ENCODE results near the gene CTIF. TPM values are rescaled to one million over a fixed set of nuclear protein-coding genes. Genes with fewer than 3 reads are reported as not detected.
"Not testable (repeated sequence)": the region's sequence is repeated elsewhere in the genome, so short reads cannot be mapped to it uniquely, and the experiment has no call there.

The CTIF gene
- 10 to 100 TPM; 64.9 to 70.6 TPM for total RNA-seq
- long read RNA-seq, full-length matches to known transcripts, result 2 of 19 reads
- long read RNA-seq, partial matches to known transcripts, result 5 of 19 reads
- long read RNA-seq, other reads (novel, unspliced or antisense), result 12 of 19 reads

GRCh38 chr18:48538531-48539405 lies at the start of gene CTIF:
Gene CTIF (plus strand): TSS chr18:48539031. CDS start chr18:48619566, 80,535 bp downstream.
- ATAC-seq, result peak; percentile 86 to 90
- peak; percentile 97 for DNase-seq
- intact Hi-C loops (cut with DNase I), result loop anchor here (5.0 to 10.0 kb wide), 2 partner anchors 51 to 54 kb away; no protein-coding TSS in a partner anchor

- DNase-seq (no peak), ATAC-seq (peak in 1 of 2 donors; percentile 65)
- intact Hi-C loops (cut with DNase I), result no loop called here
These were observed 48.1 kb upstream of the CTIF start for GRCh38 chr18:48490641-48491293.

- DNase-seq, result no peak
- no peak for ATAC-seq
- intact Hi-C loops (cut with DNase I), result no loop called here
These were observed 46.0 kb upstream of the CTIF start for GRCh38 chr18:48492880-48493279.

GRCh38 chr18:48493434-48494230 lies 45.2 kb upstream of the CTIF start:
- intact Hi-C loops (cut with DNase I), result no loop called here
- DNase-seq, result no peak
- peak; percentile 37 to 44 for ATAC-seq

GRCh38 chr18:48497863-48498262 lies 41.0 kb upstream of the CTIF start:
- intact Hi-C loops (cut with DNase I), result no loop called here
- no peak for ATAC-seq

GRCh38 chr18:48500517-48500916 lies 38.3 kb upstream of the CTIF start:
- DNase-seq (no peak), ATAC-seq (no peak)
- intact Hi-C loops (cut with DNase I), result no loop called here

More at GRCh38 chr18:48497863-48498262, 41.0 kb upstream of the CTIF start:
- no peak for DNase-seq

- intact Hi-C loops (cut with DNase I), result no loop called here
- no peak for DNase-seq
- ATAC-seq, result no peak
These were observed 35.9 kb upstream of the CTIF start for GRCh38 chr18:48502906-48503305.

GRCh38 chr18:48504819-48505218 lies 34.0 kb upstream of the CTIF start:
- intact Hi-C loops (cut with DNase I), result no loop called here
- ATAC-seq (no peak), DNase-seq (no peak)

- not testable (repeated sequence) for ATAC-seq
These were observed 31.8 kb upstream of the CTIF start for GRCh38 chr18:48506983-48507568.

GRCh38 chr18:48512498-48512897 lies 26.3 kb upstream of the CTIF start:
- intact Hi-C loops (cut with DNase I); DNase-seq; ATAC-seq: not testable (repeated sequence)

More at GRCh38 chr18:48506983-48507568, 31.8 kb upstream of the CTIF start:
- intact Hi-C loops (cut with DNase I); DNase-seq: not testable (repeated sequence)

GRCh38 chr18:48514786-48515185 lies 24.0 kb upstream of the CTIF start:
- DNase-seq (no peak), ATAC-seq (no peak)
- intact Hi-C loops (cut with DNase I), result no loop called here

GRCh38 chr18:48517048-48517447 lies 21.8 kb upstream of the CTIF start:
- DNase-seq (no peak), ATAC-seq (no peak)
- intact Hi-C loops (cut with DNase I), result no loop called here

GRCh38 chr18:48519431-48520100 lies 19.3 kb upstream of the CTIF start:
- ATAC-seq, result no peak
- DNase-seq, result no peak
- intact Hi-C loops (cut with DNase I), result no loop called here

GRCh38 chr18:48521723-48522122 lies 17.1 kb upstream of the CTIF start:
- ATAC-seq, result no peak
- DNase-seq, result no peak
- intact Hi-C loops (cut with DNase I), result no loop called here

GRCh38 chr18:48525671-48526070 lies 13.2 kb upstream of the CTIF start:
- intact Hi-C loops (cut with DNase I), result no loop called here
- ATAC-seq, result no peak

GRCh38 chr18:48527461-48527860 lies 11.4 kb upstream of the CTIF start:
- ATAC-seq, result no peak
- intact Hi-C loops (cut with DNase I), result no loop called here
- DNase-seq, result no peak

More at GRCh38 chr18:48525671-48526070, 13.2 kb upstream of the CTIF start:
- DNase-seq, result no peak

GRCh38 chr18:48528861-48529260 lies 10.0 kb upstream of the CTIF start:
- intact Hi-C loops (cut with DNase I), result no loop called here
- ATAC-seq (no peak), DNase-seq (no peak)

- DNase-seq, result no peak
These were observed 9.0 kb upstream of the CTIF start for GRCh38 chr18:48529796-48530195.

More at GRCh38 chr18:48529796-48530195, 9.0 kb upstream of the CTIF start:
- intact Hi-C loops (cut with DNase I), result loop anchor here (5.0 to 10.0 kb wide), 2 partner anchors 45 to 133 kb away; no protein-coding TSS in a partner anchor
- peak; percentile 55 to 78 for ATAC-seq
